ENCODE measurements around the gene RPL5. TPM values are rescaled to one million over a fixed set of nuclear protein-coding genes. Genes with fewer than 3 reads are reported as not detected.

The RPL5 gene
- total and polyA plus RNA-seq, 2 experiments from 2014 or later, result 2,182 to 3,547 TPM

- H3F3A ChIP-seq (replicated peaks; ENCODE audit: low read depth), result no peaks in the 10 kb centered on the region
- H3K27ac Mint-ChIP-seq, result no peak overlapping the region
- no peak overlapping the region for H3K4me2 ChIP-seq
- H4K20me1 ChIP-seq (replicated peaks; ENCODE audit: insufficient read depth), result no peaks in the 10 kb centered on the region
- H3K4me3 ChIP-seq, result no peak overlapping the region
- no peak for TF ChIP-seq EZH2 (IDR thresholded peaks at IDR 0.05; ENCODE audit: low read depth, unreplicated experiment)
- no peak for TF ChIP-seq REST (IDR thresholded peaks at IDR 0.05; ENCODE audit: unreplicated experiment)
- TF ChIP-seq EZH2phosphoT487 (IDR thresholded peaks at IDR 0.05; ENCODE audit: unreplicated experiment), result no peak
- no peak for TF ChIP-seq NANOG (IDR thresholded peaks at IDR 0.05; ENCODE audit: borderline replicate concordance)
- TF ChIP-seq ZNF462 (CRISPR knock-in tag; IDR thresholded peaks at IDR 0.05), result no peak
- no peaks in the 10 kb centered on the region for H3K27me3 ChIP-seq (ENCODE audit: insufficient read depth)
- H3K79me2 ChIP-seq (replicated peaks; ENCODE audit: insufficient read depth), result no peaks in the 10 kb centered on the region
- no peaks in the 10 kb centered on the region for H3K9me2 ChIP-seq (ENCODE audit: insufficient read depth)
- no peaks in the 10 kb centered on the region for H3K36me3 ChIP-seq (ENCODE audit: insufficient read depth)
- H3K4me1 Mint-ChIP-seq, result peaks cover 7% of the 10 kb centered on the region
- H3K27me3 Mint-ChIP-seq (ENCODE audit: insufficient read depth, low read depth, poor library complexity), result no peaks in the 10 kb centered on the region
- no peak overlapping the region for H3K4me3 Mint-ChIP-seq
- peaks cover 4% of the 10 kb centered on the region; the same call in 1 of the 2 replicates for H3K4me1 ChIP-seq (ENCODE audit: insufficient read depth)
- peak overlapping the region; percentile 80 for H2AFZ ChIP-seq
- H3K36me3 Mint-ChIP-seq (ENCODE audit: low read depth), result no peaks in the 10 kb centered on the region
- H3K9me3 Mint-ChIP-seq, result no peaks in the 10 kb centered on the region
- DNase-seq (ENCODE audit: low spot score) (no peak), ATAC-seq (no peak)
- no peak overlapping the region for H3K27ac ChIP-seq (ENCODE audit: low read depth)
Observed at GRCh38 chr1:92797297-92797696, 34.5 kb upstream of the RPL5 start.

Data from GM23338 (cell line).